HEK293 (cell line): Measurements from ENCODE around the gene SYNDIG1.

Experiments
- CTCF ChIA-PET: fragments of 350-600 bp; formaldehyde crosslinking; extraction: SDS; loops from one replicate; lab custom pipeline; 2021; ENCODE audit warnings: antibody characterized with exemption; lab: Yijun Ruan, JAX
- POLR2A ChIA-PET: fragments of 300-600 bp; formaldehyde crosslinking; extraction: SDS; loops from one replicate; lab custom pipeline; 2020; ENCODE audit warnings: antibody characterized with exemption, inconsistent platforms; lab: Yijun Ruan, JAX
- H3K27ac ChIP-seq: fragments of 200-500 bp; sonication (Bioruptor generic); 2 replicates; pipeline ENCODE4 v1.5.1; 2014; ENCODE audit warnings: low read depth, low read length, control low read depth, inconsistent platforms; ENCODE audit errors: extremely low read depth
- H3K36me3 ChIP-seq, 2 experiments: fragments of 200-500 bp in 1 of 2; sonication (Bioruptor generic) in 1 of 2; 1 replicate in 1 of 2; 2 replicates in 1 of 2; pipeline ENCODE4 v1.5.1; 2014 to 2017; ENCODE audit warnings: inconsistent platforms in 2 of 2, low read length in 2 of 2; ENCODE audit not compliant: control insufficient read depth in 2 of 2, insufficient read depth in 1 of 2
- H3K4me1 ChIP-seq: fragments of 200-500 bp; sonication (Bioruptor generic); 2 replicates; pipeline ENCODE4 v1.5.1; 2014; ENCODE audit warnings: mild to moderate bottlenecking, low read length, inconsistent platforms; ENCODE audit not compliant: control insufficient read depth, insufficient read depth
- H3K4me3 ChIP-seq: 2 replicates; pipeline ENCODE4 v1.5.1; 2011; ENCODE audit warnings: low read depth, mild to moderate bottlenecking, control low read depth, low read length, moderate library complexity
- H3K9me3 ChIP-seq: fragments of 200-500 bp; sonication (Bioruptor generic); 2 replicates; pipeline ENCODE4 v1.5.1; 2014; ENCODE audit warnings: low read depth, low read length, inconsistent platforms; ENCODE audit not compliant: control insufficient read depth, insufficient read depth
- FEZF1 ChIP-seq: fragments of 450-650 bp; formaldehyde crosslinking; IDR thresholded peaks from 2 replicates; pipeline ENCODE4 v1.5.1; 2016; ENCODE audit warnings: missing biosample characterization, missing genetic modification characterization
- MYNN ChIP-seq: fragments of 450-650 bp; formaldehyde crosslinking; IDR thresholded peaks from 2 replicates; pipeline ENCODE4 v1.5.1; 2016; ENCODE audit warnings: missing biosample characterization, missing genetic modification characterization, borderline replicate concordance
- ZBTB49 ChIP-seq: fragments of 450-650 bp; formaldehyde crosslinking; IDR thresholded peaks from 2 replicates; pipeline ENCODE4 v1.5.1; 2016; ENCODE audit warnings: missing biosample characterization, missing genetic modification characterization, low read depth
- ZNF18 ChIP-seq: fragments of 450-650 bp; formaldehyde crosslinking; IDR thresholded peaks from 2 replicates; pipeline ENCODE4 v1.5.1; 2016; ENCODE audit warnings: missing biosample characterization, missing genetic modification characterization
- ZNF214 ChIP-seq: fragments of 450-650 bp; formaldehyde crosslinking; IDR thresholded peaks from 2 replicates; pipeline ENCODE4 v1.5.1; 2017; ENCODE audit warnings: missing biosample characterization, mild to moderate bottlenecking, missing genetic modification characterization, borderline replicate concordance
- ZNF26 ChIP-seq: fragments of 450-650 bp; formaldehyde crosslinking; IDR thresholded peaks from 2 replicates; pipeline ENCODE4 v1.5.1; 2016; ENCODE audit warnings: missing biosample characterization, missing genetic modification characterization
- ZNF292 ChIP-seq: fragments of 450-650 bp; formaldehyde crosslinking; IDR thresholded peaks from 2 replicates; pipeline ENCODE4 v1.5.1; 2016; ENCODE audit warnings: low read depth, missing biosample characterization, missing genetic modification characterization, borderline replicate concordance
- ZNF391 ChIP-seq: fragments of 450-650 bp; formaldehyde crosslinking; IDR thresholded peaks from 2 replicates; pipeline ENCODE4 v1.5.1; 2016; ENCODE audit warnings: low read depth, missing biosample characterization, missing genetic modification characterization, borderline replicate concordance
- ZNF449 ChIP-seq: fragments of 450-650 bp; formaldehyde crosslinking; IDR thresholded peaks from 2 replicates; pipeline ENCODE4 v1.5.1; 2017; ENCODE audit warnings: missing biosample characterization, mild to moderate bottlenecking, missing genetic modification characterization, moderate library complexity
- ZNF521 ChIP-seq: fragments of 450-650 bp; formaldehyde crosslinking; IDR thresholded peaks from 2 replicates; pipeline ENCODE4 v1.5.1; 2017; ENCODE audit warnings: missing biosample characterization, mild to moderate bottlenecking, missing genetic modification characterization
- ZNF621 ChIP-seq: fragments of 450-650 bp; formaldehyde crosslinking; IDR thresholded peaks from 2 replicates; pipeline ENCODE4 v1.5.1; 2017; ENCODE audit warnings: missing biosample characterization, missing genetic modification characterization
- ZNF654 ChIP-seq: fragments of 450-650 bp; formaldehyde crosslinking; IDR thresholded peaks from 2 replicates; pipeline ENCODE4 v1.5.1; 2016; ENCODE audit warnings: low read depth, missing biosample characterization, missing genetic modification characterization
- ZNF658 ChIP-seq: fragments of 450-650 bp; formaldehyde crosslinking; IDR thresholded peaks from 2 replicates; pipeline ENCODE4; 2016; ENCODE audit warnings: missing biosample characterization, missing genetic modification characterization
- ZNF670 ChIP-seq: fragments of 450-650 bp; formaldehyde crosslinking; IDR thresholded peaks from 2 replicates; pipeline ENCODE4 v1.5.1; 2016; ENCODE audit warnings: missing biosample characterization, missing genetic modification characterization, low read depth
- ZNF792 ChIP-seq: fragments of 450-650 bp; formaldehyde crosslinking; IDR thresholded peaks from 2 replicates; pipeline ENCODE4 v1.5.1; 2016; ENCODE audit warnings: missing biosample characterization, missing genetic modification characterization
- ZSCAN4 ChIP-seq: fragments of 450-650 bp; formaldehyde crosslinking; IDR thresholded peaks from 2 replicates; pipeline ENCODE4 v1.5.1; 2017; ENCODE audit warnings: missing biosample characterization, missing genetic modification characterization

Gene SYNDIG1

GRCh38 chr20:24489193-24489592 lies 19.8 kb downstream of the SYNDIG1 start:
- TF ChIP-seq ZSCAN4 (tag by site-specific recombination): 0 out of 2 replicates have a peak, but pooled peaks have one; percentile 16
- no peak for TF ChIP-seq ZNF391
- ChIA-PET POLR2A (no interaction called here), CTCF (no interaction called here)
- H3K36me3 ChIP-seq: peaks cover 0 to 20% of the 10 kb centered on the region in 2 experiments; a peak in 2 of 3 replicates
- no peaks in the 10 kb centered on the region for H3K9me3 ChIP-seq
- no peaks in the 10 kb centered on the region; the same call in 1 of the 2 replicates for H3K4me1 ChIP-seq
- H3K27ac ChIP-seq: no peak overlapping the region
- no peak overlapping the region for H3K4me3 ChIP-seq

GRCh38 chr20:24489631-24490260 lies 20.3 kb downstream of the SYNDIG1 start:
- Histone ChIP-seq H3K27ac (no peak overlapping the region), H3K4me1 (no peaks in the 10 kb centered on the region; the same call in 1 of the 2 replicates), H3K36me3 (peaks cover 0 to 20% of the 10 kb centered on the region in 2 experiments; a peak in 2 of 3 replicates), H3K4me3 (no peak overlapping the region), H3K9me3 (no peaks in the 10 kb centered on the region)
- no peak for TF ChIP-seq ZNF521 (tag by site-specific recombination)
- no peak for TF ChIP-seq ZNF292 (tag by site-specific recombination)
- TF ChIP-seq ZBTB49 (tag by site-specific recombination): no peak
- no peak for TF ChIP-seq ZNF26 (tag by site-specific recombination)
- no peak for TF ChIP-seq ZNF449 (tag by site-specific recombination)
- no peak for TF ChIP-seq ZNF18 (tag by site-specific recombination)
- TF ChIP-seq ZNF214: no peak
- TF ChIP-seq FEZF1: no peak
- TF ChIP-seq ZNF658 (tag by site-specific recombination): no peak
- no peak for TF ChIP-seq ZNF792 (tag by site-specific recombination)
- TF ChIP-seq ZNF670 (tag by site-specific recombination): no peak
- no peak for TF ChIP-seq MYNN (tag by site-specific recombination)
- TF ChIP-seq ZNF621 (tag by site-specific recombination): no peak
- TF ChIP-seq ZNF654 (tag by site-specific recombination): no peak
- ChIA-PET CTCF (interaction anchor here (0.5 kb wide), 1 partner anchor 22 kb away, joined by 3 read pairs; no protein-coding TSS in a partner anchor), POLR2A (no interaction called here)
